ENCODE data around the gene ZBTB7A.

ZBTB7A gene

GRCh38 chr19:4100647-4101495, 34.2 kb upstream of the ZBTB7A start:
- TF ChIP-seq CTCF (IDR thresholded peaks at IDR 0.05; ENCODE audit: unreplicated experiment in 3 of 3) = no peak
- no peaks in the 10 kb centered on the region for H3K9me3 Mint-ChIP-seq
- H3K27me3 Mint-ChIP-seq (ENCODE audit: low read depth) = no peaks in the 10 kb centered on the region
- no peak overlapping the region for H3K27ac Mint-ChIP-seq
- H3K4me3 Mint-ChIP-seq = no peak overlapping the region
- no peaks in the 10 kb centered on the region for H3K4me1 Mint-ChIP-seq
- H3K36me3 Mint-ChIP-seq (ENCODE audit: low read depth) = peaks cover 39% of the 10 kb centered on the region

- no peaks in the 10 kb centered on the region for H3K9me3 Mint-ChIP-seq
- no peak for TF ChIP-seq CTCF (IDR thresholded peaks at IDR 0.05; ENCODE audit: unreplicated experiment in 3 of 3)
- no peaks in the 10 kb centered on the region for H3K27me3 Mint-ChIP-seq (ENCODE audit: low read depth)
- H3K27ac Mint-ChIP-seq = no peak overlapping the region
- peaks cover 28% of the 10 kb centered on the region for H3K36me3 Mint-ChIP-seq (ENCODE audit: low read depth)
- no peaks in the 10 kb centered on the region for H3K4me1 Mint-ChIP-seq
- no peak overlapping the region for H3K4me3 Mint-ChIP-seq
Observed at GRCh38 chr19:4099041-4099764, 32.5 kb upstream of the ZBTB7A start.

- TF ChIP-seq CTCF (IDR thresholded peaks at IDR 0.05; ENCODE audit: unreplicated experiment in 3 of 3) = no peak
- Mint-ChIP-seq H3K27me3 (ENCODE audit: low read depth) (no peaks in the 10 kb centered on the region), H3K9me3 (no peaks in the 10 kb centered on the region), H3K27ac (no peak overlapping the region), H3K36me3 (ENCODE audit: low read depth) (peaks cover 27% of the 10 kb centered on the region), H3K4me3 (no peak overlapping the region), H3K4me1 (no peaks in the 10 kb centered on the region)
Observed at GRCh38 chr19:4098493-4098892, 31.8 kb upstream of the ZBTB7A start.

- H3K27me3 Mint-ChIP-seq (ENCODE audit: low read depth) = no peaks in the 10 kb centered on the region
- H3K36me3 Mint-ChIP-seq (ENCODE audit: low read depth) = peaks cover 30% of the 10 kb centered on the region
- H3K9me3 Mint-ChIP-seq = no peaks in the 10 kb centered on the region
- H3K27ac Mint-ChIP-seq = no peak overlapping the region
- no peak overlapping the region for H3K4me3 Mint-ChIP-seq
- no peaks in the 10 kb centered on the region for H3K4me1 Mint-ChIP-seq
- TF ChIP-seq CTCF (IDR thresholded peaks at IDR 0.05; ENCODE audit: unreplicated experiment in 3 of 3) = no peak
Observed at GRCh38 chr19:4097501-4097900, 30.8 kb upstream of the ZBTB7A start.

- Mint-ChIP-seq H3K27me3 (ENCODE audit: low read depth) (no peaks in the 10 kb centered on the region), H3K9me3 (no peaks in the 10 kb centered on the region), H3K36me3 (ENCODE audit: low read depth) (peaks cover 27% of the 10 kb centered on the region), H3K4me3 (no peak overlapping the region), H3K27ac (no peak overlapping the region), H3K4me1 (no peaks in the 10 kb centered on the region)
- no peak for TF ChIP-seq CTCF (IDR thresholded peaks at IDR 0.05; ENCODE audit: unreplicated experiment in 3 of 3)
Observed at GRCh38 chr19:4096049-4096892, 29.6 kb upstream of the ZBTB7A start.

Measured in nephron (organoid).